Effector memory CD8-positive, alpha-beta T cell (primary cell): ENCODE measurements around the gene EPGN.

Source experiments
- ATAC-seq: fragments of 150-1000 bp; cut with Tn5 transposase; replicated peaks from 2 replicates; pipeline ENCODE4 v1.10.0; 2021; ENCODE audit warnings: mild to moderate bottlenecking, moderate library complexity
- DNase-seq, 3 experiments: peaks; one replicate each; pipeline ENCODE4 v3.0.0; 2021
- H3K27ac Mint-ChIP-seq, 2 donors: one replicate each; pipeline ENCODE4 v1.8.0; 2022; ENCODE audit warnings: mild to moderate bottlenecking in 2 of 2, mixed read lengths in 2 of 2, moderate library complexity in 2 of 2
- H3K27me3 Mint-ChIP-seq, 2 donors: one replicate each; pipeline ENCODE4 v1.8.0; 2022; ENCODE audit warnings: mixed read lengths in 2 of 2
- H3K36me3 Mint-ChIP-seq: one replicate; pipeline ENCODE4 v1.8.0; 2022; ENCODE audit warnings: mild to moderate bottlenecking, moderate library complexity, mixed read lengths; ENCODE audit not compliant: insufficient read depth
- H3K4me1 Mint-ChIP-seq, 2 donors: one replicate each; pipeline ENCODE4 v1.8.0; 2022; ENCODE audit warnings: low read depth in 2 of 2, mixed read lengths in 2 of 2
- H3K4me3 Mint-ChIP-seq, 2 donors: one replicate each; pipeline ENCODE4 v1.8.0; 2022; ENCODE audit warnings: mild to moderate bottlenecking in 2 of 2, mixed read lengths in 2 of 2, moderate library complexity in 2 of 2
- H3K9me3 Mint-ChIP-seq, 2 donors: one replicate each; pipeline ENCODE4 v1.8.0; 2022; ENCODE audit warnings: mixed read lengths in 2 of 2

Gene EPGN

GRCh38 chr4:74291471-74291870, 16.8 kb upstream of the EPGN start:
- no peak for ATAC-seq
- no peaks in the 10 kb centered on the region for H3K9me3 Mint-ChIP-seq

GRCh38 chr4:74292111-74292870, 16.0 kb upstream of the EPGN start:
- H3K9me3 Mint-ChIP-seq, result no peaks in the 10 kb centered on the region
- H3K4me3 Mint-ChIP-seq, result no peak overlapping the region
- no peaks in the 10 kb centered on the region for H3K4me1 Mint-ChIP-seq
- ATAC-seq (no peak), DNase-seq (no peak)
- no peaks in the 10 kb centered on the region for H3K27me3 Mint-ChIP-seq
- H3K36me3 Mint-ChIP-seq, result no peaks in the 10 kb centered on the region
- H3K27ac Mint-ChIP-seq, result no peak overlapping the region

More at GRCh38 chr4:74291471-74291870, 16.8 kb upstream of the EPGN start:
- H3K4me1 Mint-ChIP-seq, result no peaks in the 10 kb centered on the region
- no peak overlapping the region for H3K27ac Mint-ChIP-seq
- no peak overlapping the region for H3K4me3 Mint-ChIP-seq
- DNase-seq, result no peak
- no peaks in the 10 kb centered on the region for H3K36me3 Mint-ChIP-seq
- H3K27me3 Mint-ChIP-seq, result no peaks in the 10 kb centered on the region

- DNase-seq, result no peak
- Mint-ChIP-seq H3K4me3 (no peak overlapping the region), H3K27ac (no peak overlapping the region), H3K4me1 (no peaks in the 10 kb centered on the region), H3K27me3 (no peaks in the 10 kb centered on the region), H3K9me3 (no peaks in the 10 kb centered on the region), H3K36me3 (no peaks in the 10 kb centered on the region)
- no peak for ATAC-seq
Measured at GRCh38 chr4:74293558-74293957, 14.7 kb upstream of the EPGN start.

- no peaks in the 10 kb centered on the region for H3K36me3 Mint-ChIP-seq
- DNase-seq (no peak), ATAC-seq (no peak)
- no peaks in the 10 kb centered on the region for H3K27me3 Mint-ChIP-seq
- H3K27ac Mint-ChIP-seq, result no peak overlapping the region
- no peak overlapping the region for H3K4me3 Mint-ChIP-seq
- H3K9me3 Mint-ChIP-seq, result no peaks in the 10 kb centered on the region
- H3K4me1 Mint-ChIP-seq, result no peaks in the 10 kb centered on the region
Measured at GRCh38 chr4:74294681-74295080, 13.6 kb upstream of the EPGN start.

- H3K27ac Mint-ChIP-seq, result no peak overlapping the region
- no peaks in the 10 kb centered on the region for H3K36me3 Mint-ChIP-seq
- ATAC-seq (no peak), DNase-seq (no peak)
- H3K27me3 Mint-ChIP-seq, result no peaks in the 10 kb centered on the region
- no peaks in the 10 kb centered on the region for H3K9me3 Mint-ChIP-seq
- no peaks in the 10 kb centered on the region for H3K4me1 Mint-ChIP-seq
- no peak overlapping the region for H3K4me3 Mint-ChIP-seq
Measured at GRCh38 chr4:74297539-74297938, 10.7 kb upstream of the EPGN start.

GRCh38 chr4:74304095-74304625, 4.1 kb upstream of the EPGN start:
- H3K4me1 Mint-ChIP-seq, result no peaks in the 10 kb centered on the region
- ATAC-seq, result no peak
- no peak overlapping the region for H3K27ac Mint-ChIP-seq
- no peaks in the 10 kb centered on the region for H3K36me3 Mint-ChIP-seq
- H3K4me3 Mint-ChIP-seq, result no peak overlapping the region
- peaks cover 0 to 5% of the 10 kb centered on the region in 2 donors for H3K27me3 Mint-ChIP-seq
- no peaks in the 10 kb centered on the region for H3K9me3 Mint-ChIP-seq
- DNase-seq, result no peak

- H3K9me3 Mint-ChIP-seq, result no peaks in the 10 kb centered on the region
- H3K4me1 Mint-ChIP-seq, result no peaks in the 10 kb centered on the region
- no peaks in the 10 kb centered on the region for H3K36me3 Mint-ChIP-seq
- DNase-seq, result no peak
- no peak overlapping the region for H3K4me3 Mint-ChIP-seq
- H3K27ac Mint-ChIP-seq, result no peak overlapping the region
- H3K27me3 Mint-ChIP-seq, result peaks cover 0 to 5% of the 10 kb centered on the region in 2 donors
- no peak for ATAC-seq
Measured at GRCh38 chr4:74305000-74305399, 3.3 kb upstream of the EPGN start.

- H3K27ac Mint-ChIP-seq, result no peak overlapping the region
- DNase-seq (no peak), ATAC-seq (no peak)
- H3K27me3 Mint-ChIP-seq, result peaks cover 0 to 5% of the 10 kb centered on the region in 2 donors
- no peak overlapping the region for H3K4me3 Mint-ChIP-seq
- no peaks in the 10 kb centered on the region for H3K4me1 Mint-ChIP-seq
- no peaks in the 10 kb centered on the region for H3K9me3 Mint-ChIP-seq
- H3K36me3 Mint-ChIP-seq, result no peaks in the 10 kb centered on the region
Measured at GRCh38 chr4:74307170-74307569, 1.1 kb upstream of the EPGN start.

GRCh38 chr4:74309223-74309622, 953 bp downstream of the EPGN start:
- no peak for DNase-seq
- H3K27me3 Mint-ChIP-seq, result peaks cover 5% of the 10 kb centered on the region in 2 donors
- H3K4me1 Mint-ChIP-seq, result no peaks in the 10 kb centered on the region
- H3K4me3 Mint-ChIP-seq, result no peak overlapping the region
- ATAC-seq, result no peak
- H3K27ac Mint-ChIP-seq, result no peak overlapping the region
- no peaks in the 10 kb centered on the region for H3K36me3 Mint-ChIP-seq
- H3K9me3 Mint-ChIP-seq, result no peaks in the 10 kb centered on the region

GRCh38 chr4:74311696-74312313, 3.5 kb downstream of the EPGN start:
- no peaks in the 10 kb centered on the region for H3K36me3 Mint-ChIP-seq
- DNase-seq, result no peak
- H3K9me3 Mint-ChIP-seq, result no peaks in the 10 kb centered on the region
- H3K4me1 Mint-ChIP-seq, result no peaks in the 10 kb centered on the region
- H3K4me3 Mint-ChIP-seq, result no peak overlapping the region
- peaks cover 14% of the 10 kb centered on the region in 2 donors for H3K27me3 Mint-ChIP-seq
- H3K27ac Mint-ChIP-seq, result no peak overlapping the region
- no peak for ATAC-seq

- Mint-ChIP-seq H3K9me3 (no peaks in the 10 kb centered on the region), H3K4me1 (no peaks in the 10 kb centered on the region)
Measured at GRCh38 chr4:74314329-74314728, 6.1 kb downstream of the EPGN start.

GRCh38 chr4:74314944-74315343, 6.7 kb downstream of the EPGN start:
- Mint-ChIP-seq H3K4me3 (no peak overlapping the region), H3K27ac (no peak overlapping the region), H3K36me3 (no peaks in the 10 kb centered on the region), H3K27me3 (peaks cover 9 to 14% of the 10 kb centered on the region in 2 donors), H3K9me3 (no peaks in the 10 kb centered on the region), H3K4me1 (no peaks in the 10 kb centered on the region)
- DNase-seq (no peak), ATAC-seq (no peak)

More at GRCh38 chr4:74314329-74314728, 6.1 kb downstream of the EPGN start:
- DNase-seq (no peak), ATAC-seq (no peak)
- Mint-ChIP-seq H3K27ac (no peak overlapping the region), H3K4me3 (no peak overlapping the region), H3K36me3 (no peaks in the 10 kb centered on the region), H3K27me3 (peaks cover 9 to 14% of the 10 kb centered on the region in 2 donors)

- no peak for DNase-seq
- Mint-ChIP-seq H3K4me1 (peaks cover 0 to under 1% of the 10 kb centered on the region in 2 donors), H3K4me3 (no peak overlapping the region), H3K27ac (no peak overlapping the region), H3K9me3 (no peaks in the 10 kb centered on the region), H3K27me3 (peaks cover 9 to 14% of the 10 kb centered on the region in 2 donors), H3K36me3 (no peaks in the 10 kb centered on the region)
- no peak for ATAC-seq
Measured at GRCh38 chr4:74315376-74315775, 7.1 kb downstream of the EPGN start.

- H3K36me3 Mint-ChIP-seq, result no peaks in the 10 kb centered on the region
- H3K27me3 Mint-ChIP-seq, result peaks cover 19 to 24% of the 10 kb centered on the region in 2 donors
- no peak overlapping the region for H3K4me3 Mint-ChIP-seq
- DNase-seq, result no peak
- no peak overlapping the region for H3K27ac Mint-ChIP-seq
- no peaks in the 10 kb centered on the region for H3K9me3 Mint-ChIP-seq
- H3K4me1 Mint-ChIP-seq, result peaks cover 5 to 6% of the 10 kb centered on the region in 2 donors
- ATAC-seq, result no peak
Measured at GRCh38 chr4:74316397-74316796, 8.1 kb downstream of the EPGN start.
